GM18517 (cell line): ENCODE results near the gene CRIP3.

ENCODE experiments used
- ATAC-seq: cut with Tn5 transposase; IDR thresholded peaks from one replicate; pipeline ENCODE4 v1.9.1; 2021; ENCODE audit warnings: mild to moderate bottlenecking, moderate library complexity; ENCODE audit not compliant: unreplicated experiment

The CRIP3 gene

GRCh38 chr6:43290905-43291355, 17.7 kb downstream of the CRIP3 start:
- ATAC-seq, result no peak

GRCh38 chr6:43290339-43290904, 18.2 kb downstream of the CRIP3 start:
- no peak for ATAC-seq

DNA sequence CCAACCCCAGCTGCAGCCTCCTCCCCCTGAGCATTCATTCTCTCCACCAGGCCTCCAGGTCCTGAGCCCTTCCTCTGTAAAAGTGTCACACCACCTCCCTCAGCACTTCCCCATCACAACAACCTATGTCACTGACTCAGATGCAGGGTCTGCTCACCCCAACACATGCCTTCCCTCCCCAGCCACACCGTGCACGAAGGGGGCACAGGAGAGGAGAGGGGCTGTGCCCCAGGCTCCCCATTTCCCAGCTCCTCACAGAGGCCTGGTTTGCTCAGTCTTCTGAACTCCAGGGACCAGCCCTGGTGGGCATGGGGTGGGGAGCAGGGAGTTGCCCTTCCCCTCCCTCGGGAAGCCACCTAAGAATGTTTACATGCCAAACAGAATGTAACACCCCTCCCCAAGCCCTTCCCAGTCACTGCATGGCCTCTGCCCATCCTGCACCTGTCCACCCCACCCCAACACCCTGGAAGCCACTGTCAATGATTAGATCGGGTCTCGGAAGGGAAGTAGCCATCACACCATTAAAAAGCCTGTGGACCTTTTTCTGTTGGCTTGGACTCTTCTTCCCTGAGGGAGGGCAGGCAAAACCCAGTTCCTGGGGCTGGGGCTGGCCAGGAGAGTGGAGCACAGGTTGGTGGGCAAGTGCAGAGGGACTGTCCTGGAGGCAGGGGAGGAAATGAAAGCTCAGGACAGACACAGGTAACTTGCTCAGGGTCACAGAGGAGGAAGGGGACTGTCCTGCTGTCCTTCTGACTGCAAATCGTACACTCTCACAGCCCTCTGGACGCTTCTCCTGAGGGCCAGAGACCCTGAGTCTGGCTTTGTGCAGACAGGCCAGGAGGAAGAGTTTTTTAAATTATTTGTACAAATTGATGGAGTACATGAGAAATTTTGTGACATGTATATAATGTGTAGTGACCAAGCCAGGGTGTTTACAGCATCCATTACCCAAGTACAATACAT, 20.6 kb downstream of the CRIP3 start:
- ATAC-seq, result no peak

- no peak for ATAC-seq
These were observed 21.5 kb downstream of the CRIP3 start for GRCh38 chr6:43286980-43287716.

GRCh38 chr6:43286456-43286979, 22.1 kb downstream of the CRIP3 start:
- ATAC-seq, result no peak

- no peak for ATAC-seq
These were observed 22.8 kb downstream of the CRIP3 start for GRCh38 chr6:43285832-43286231.

DNA sequence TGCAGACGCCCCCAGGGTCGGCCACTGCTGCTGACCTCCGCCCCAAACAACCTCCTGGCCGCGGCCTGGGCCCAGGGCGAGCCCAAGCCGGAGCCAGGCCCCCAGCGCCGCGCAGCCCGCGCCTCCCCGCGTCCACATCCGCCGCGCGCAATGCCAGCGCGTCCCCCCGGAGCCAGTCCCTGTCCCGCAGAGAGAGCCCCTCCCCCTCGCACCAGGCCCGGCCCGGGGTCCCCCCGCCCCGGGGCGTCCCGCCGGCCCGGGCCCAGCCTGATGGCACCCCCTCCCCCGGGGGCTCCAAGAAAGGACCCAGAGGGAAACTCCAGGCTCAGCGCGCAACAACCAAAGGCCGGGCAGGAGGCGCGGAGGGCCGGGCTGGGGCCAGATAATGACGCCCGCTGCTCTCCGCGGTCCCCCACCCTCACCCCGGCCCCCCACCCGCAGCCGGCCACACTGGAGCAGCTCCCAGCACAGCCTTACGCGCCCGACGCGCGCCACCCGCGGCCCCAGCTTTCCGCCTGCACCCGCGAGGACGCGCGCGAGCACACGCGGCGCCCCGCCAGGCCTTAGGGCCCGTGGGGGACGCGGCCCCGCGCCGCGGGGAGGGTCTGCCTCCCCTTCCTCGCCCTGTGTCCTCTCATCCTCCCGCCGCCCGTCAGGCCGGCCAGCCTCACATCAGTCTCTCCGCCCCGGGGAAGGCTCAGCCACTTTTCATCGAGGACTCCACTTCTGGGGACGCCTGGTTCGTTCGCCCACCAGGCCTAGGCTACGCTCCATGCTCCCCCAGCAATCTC, 23.4 kb downstream of the CRIP3 start:
- no peak for ATAC-seq

DNA sequence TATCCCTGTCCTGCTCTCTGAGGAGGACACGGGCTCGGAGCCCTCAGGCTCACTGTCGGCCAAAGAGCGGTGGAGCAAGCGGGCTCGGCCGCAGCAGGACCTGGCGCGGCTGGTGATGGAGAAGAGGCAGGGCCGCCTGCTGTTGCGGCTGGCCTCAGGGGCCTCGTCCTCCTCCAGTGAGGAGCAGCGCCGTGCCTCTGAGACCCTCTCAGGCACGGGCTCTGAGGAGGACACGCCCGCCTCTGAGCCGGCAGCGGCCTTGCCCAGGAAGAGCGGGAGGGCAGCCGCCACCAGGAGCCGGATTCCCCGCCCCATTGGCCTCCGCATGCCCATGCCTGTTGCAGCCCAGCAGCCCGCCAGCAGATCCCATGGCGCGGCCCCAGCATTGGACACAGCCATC, 24.7 kb downstream of the CRIP3 start:
- ATAC-seq, result no peak

DNA sequence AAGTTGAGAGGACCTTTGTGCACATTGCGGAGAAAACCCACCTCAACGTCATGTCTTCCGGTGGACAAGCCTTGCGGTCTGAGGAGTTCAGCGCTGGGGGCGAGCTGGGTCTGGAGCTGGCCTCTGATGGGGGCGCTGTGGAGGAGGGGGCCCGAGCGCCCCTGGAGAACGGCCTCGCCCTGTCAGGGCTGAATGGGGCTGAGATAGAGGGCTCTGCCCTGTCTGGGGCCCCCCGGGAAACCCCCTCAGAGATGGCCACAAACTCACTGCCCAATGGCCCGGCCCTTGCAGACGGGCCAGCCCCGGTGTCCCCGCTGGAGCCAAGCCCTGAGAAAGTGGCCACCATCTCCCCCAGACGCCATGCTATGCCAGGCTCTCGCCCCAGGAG, 25.1 kb downstream of the CRIP3 start:
- no peak for ATAC-seq

DNA sequence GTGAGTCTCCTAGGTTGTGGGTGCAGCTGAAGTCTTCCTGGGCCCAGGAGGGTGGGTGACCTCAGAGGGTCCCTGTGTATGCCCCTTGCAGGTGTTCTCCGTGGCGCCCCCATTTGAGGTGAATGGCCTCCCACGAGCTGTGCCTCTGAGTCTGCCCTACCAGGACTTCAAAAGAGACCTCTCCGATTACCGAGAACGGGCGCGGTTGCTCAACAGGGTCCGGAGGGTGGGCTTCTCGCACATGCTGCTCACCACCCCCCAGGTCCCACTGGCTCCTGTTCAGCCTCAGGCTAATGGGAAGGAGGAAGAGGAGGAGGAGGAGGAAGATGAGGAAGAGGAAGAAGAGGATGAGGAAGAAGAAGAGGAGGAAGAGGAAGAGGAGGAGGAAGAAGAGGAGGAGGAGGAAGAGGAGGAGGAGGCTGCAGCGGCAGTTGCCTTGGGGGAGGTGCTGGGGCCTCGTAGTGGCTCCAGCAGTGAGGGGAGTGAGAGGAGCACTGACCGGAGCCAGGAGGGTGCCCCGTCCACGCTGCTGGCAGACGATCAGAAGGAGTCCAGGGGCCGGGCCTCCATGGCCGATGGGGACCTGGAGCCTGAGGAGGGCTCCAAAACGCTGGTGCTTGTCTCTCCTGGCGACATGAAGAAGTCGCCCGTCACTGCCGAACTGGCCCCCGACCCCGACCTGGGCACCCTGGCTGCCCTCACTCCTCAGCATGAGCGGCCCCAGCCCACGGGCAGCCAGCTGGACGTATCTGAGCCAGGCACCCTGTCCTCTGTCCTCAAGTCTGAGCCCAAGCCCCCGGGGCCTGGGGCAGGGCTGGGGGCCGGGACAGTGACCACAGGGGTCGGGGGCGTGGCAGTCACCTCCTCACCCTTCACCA, 25.8 kb downstream of the CRIP3 start:
- no peak for ATAC-seq

DNA sequence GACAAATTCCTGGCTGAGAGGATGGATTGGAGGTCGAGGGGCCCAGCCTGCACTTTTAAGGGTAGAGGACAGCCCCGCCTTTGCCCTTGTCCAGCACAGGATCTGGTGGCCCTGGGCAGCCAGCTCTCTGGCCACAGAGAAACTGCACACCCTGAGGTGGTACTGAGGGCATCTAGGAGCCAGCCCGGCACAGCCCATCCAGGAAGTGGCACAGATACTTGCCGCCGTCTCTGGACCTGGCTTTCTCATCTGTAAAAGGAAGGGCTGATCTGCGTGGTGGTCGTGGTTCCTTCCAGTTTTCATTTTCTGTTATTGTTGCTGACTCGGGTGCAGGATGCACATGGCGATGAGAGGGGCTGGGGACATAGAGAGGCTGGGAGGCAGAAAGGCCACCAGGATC, 26.6 kb downstream of the CRIP3 start:
- ATAC-seq, result no peak

- no peak for ATAC-seq
These were observed 28.4 kb downstream of the CRIP3 start for GRCh38 chr6:43280234-43280633.

DNA sequence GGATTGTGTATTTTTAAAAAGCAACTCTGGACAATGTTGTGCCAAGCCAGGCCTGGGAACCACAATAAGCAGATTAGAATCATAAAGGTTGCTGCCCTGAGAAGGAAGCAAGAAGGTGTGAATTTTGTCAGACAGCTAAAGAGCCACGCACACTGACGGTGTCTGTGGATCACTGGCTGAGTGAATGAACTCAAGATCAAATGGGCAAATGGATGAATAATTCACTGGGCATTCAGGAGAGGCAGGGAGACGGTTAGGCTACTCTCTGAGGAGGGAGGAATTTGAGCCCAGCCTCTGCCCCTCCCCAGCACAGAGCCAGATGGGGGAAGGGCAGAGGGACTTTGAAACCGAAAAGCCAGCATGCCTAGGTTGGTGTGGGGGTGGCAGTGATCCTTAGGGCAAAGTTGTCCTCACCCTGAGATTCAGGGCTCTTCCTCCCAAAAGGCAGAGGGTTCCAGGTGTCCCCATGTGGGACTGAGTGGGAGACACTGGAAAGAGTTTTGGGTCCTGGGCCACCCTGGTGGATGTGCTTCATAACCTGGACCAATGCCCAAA, 30.0 kb downstream of the CRIP3 start:
- ATAC-seq, result no peak

DNA sequence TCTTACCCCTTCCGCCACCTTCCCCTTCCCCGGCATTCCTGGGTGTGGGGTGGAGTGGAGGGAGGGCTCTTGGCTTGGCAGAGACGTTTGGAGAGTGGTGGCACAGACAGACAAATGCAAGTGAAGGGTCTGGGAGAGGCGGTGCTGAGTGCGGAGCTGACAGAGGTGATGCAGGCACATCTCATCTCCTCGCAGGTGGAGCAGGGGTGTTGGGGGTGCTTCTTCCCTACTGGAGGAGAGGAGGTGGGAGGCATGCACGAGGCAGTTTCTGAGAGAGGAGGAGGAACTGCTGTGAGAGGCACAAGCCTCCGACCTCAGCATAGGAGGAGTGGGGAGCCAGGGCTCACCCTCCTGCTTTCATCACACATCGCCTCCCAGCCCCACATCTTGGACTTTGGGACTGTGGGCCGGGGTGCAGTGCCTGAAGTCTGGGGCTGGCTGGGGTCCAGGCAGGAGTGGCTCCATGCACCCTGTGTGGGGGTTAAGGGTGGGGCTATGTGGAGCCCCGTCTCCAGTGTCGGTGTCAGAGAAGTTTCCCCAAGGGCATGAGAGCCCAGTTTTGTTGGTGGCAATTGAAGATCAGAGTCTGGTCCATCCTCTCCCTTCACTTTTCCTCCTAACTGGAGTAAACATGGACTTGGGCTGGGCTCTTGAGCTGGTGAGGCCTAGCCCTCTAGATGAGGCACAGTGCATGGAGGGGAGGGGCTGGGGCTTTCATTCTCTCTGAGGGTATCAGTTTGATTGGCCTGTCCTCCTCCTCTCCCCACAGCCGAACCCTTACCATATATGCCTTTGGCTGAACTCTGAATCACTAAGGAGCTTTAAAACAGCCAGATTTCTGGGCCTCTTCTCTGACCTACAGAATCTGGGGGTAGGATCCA, 30.7 kb downstream of the CRIP3 start:
- no peak for ATAC-seq

DNA sequence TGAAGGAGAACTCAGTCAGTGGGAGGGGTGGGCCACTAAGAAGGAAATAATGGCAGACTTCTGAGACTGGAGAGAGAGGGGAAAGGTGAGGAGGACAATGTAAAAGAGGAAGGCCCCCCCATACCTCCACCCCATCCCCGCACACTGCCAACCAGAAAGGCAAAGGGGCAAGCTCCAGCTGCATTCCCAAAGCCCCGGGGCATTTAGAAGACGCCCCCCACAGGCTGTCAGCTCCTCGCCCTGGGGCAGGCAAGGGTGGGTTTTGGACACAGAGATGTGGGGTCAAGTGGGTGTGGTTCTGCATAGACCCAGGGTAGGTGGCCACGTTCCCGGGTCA, 31.4 kb downstream of the CRIP3 start:
- no peak for ATAC-seq

- no peak for ATAC-seq
These were observed 31.9 kb downstream of the CRIP3 start for GRCh38 chr6:43276577-43277305.

- no peak for ATAC-seq
These were observed 32.6 kb downstream of the CRIP3 start for GRCh38 chr6:43275801-43276576.
